HG02885 (cell line): ENCODE measurements around the gene OR10A5.
A peak's percentile ranks its signal among the peaks of the same experiment; 100 is the strongest.
"Not testable (repeated sequence)": the region's sequence is repeated elsewhere in the genome, so short reads cannot be mapped to it uniquely, and the experiment has no call there.

ENCODE experiments used
- ATAC-seq: cut with Tn5 transposase; IDR thresholded peaks from one replicate; pipeline ENCODE4 v1.9.1; 2021; ENCODE audit warnings: mild to moderate bottlenecking; ENCODE audit not compliant: unreplicated experiment, poor library complexity

The OR10A5 gene

GRCh38 chr11:6845383-6845782 is at the start of gene OR10A5:
Gene OR10A5, plus strand, starts transcription at chr11:6845683. Its CDS starts 0 bp downstream, at chr11:6845683.
- ATAC-seq: no peak

GRCh38 chr11:6799402-6799801 is 46.1 kb upstream of the OR10A5 start, which contains the start of gene OR6A2:
Gene OR6A2, minus strand, starts transcription at chr11:6799689. Its CDS starts 3,981 bp downstream, at chr11:6795708.
- ATAC-seq: no peak

GRCh38 chr11:6801075-6801474 is 44.4 kb upstream of the OR10A5 start:
- ATAC-seq: not testable (repeated sequence)

- ATAC-seq: peak; percentile 91
Measured at GRCh38 chr11:6812390-6813005, 33.0 kb upstream of the OR10A5 start.

- no peak for ATAC-seq
Measured at GRCh38 chr11:6813656-6814055, 31.8 kb upstream of the OR10A5 start.

- ATAC-seq: no peak
Measured at GRCh38 chr11:6817694-6818093, 27.8 kb upstream of the OR10A5 start.

GRCh38 chr11:6818967-6819366 is 26.5 kb upstream of the OR10A5 start:
- ATAC-seq: no peak

GRCh38 chr11:6824136-6824823 is 21.2 kb upstream of the OR10A5 start:
- no peak for ATAC-seq

GRCh38 chr11:6825231-6825744 is 20.2 kb upstream of the OR10A5 start:
- ATAC-seq: no peak

GRCh38 chr11:6828103-6828502 is 17.4 kb upstream of the OR10A5 start:
- ATAC-seq: no peak

- ATAC-seq: no peak
Measured at GRCh38 chr11:6833356-6833755, 12.1 kb upstream of the OR10A5 start.

- ATAC-seq: no peak
Measured at GRCh38 chr11:6834021-6834420, 11.5 kb upstream of the OR10A5 start.

- ATAC-seq: no peak
Measured at GRCh38 chr11:6841694-6842093, 3.8 kb upstream of the OR10A5 start.

GRCh38 chr11:6843670-6844069 is 1.8 kb upstream of the OR10A5 start:
- no peak for ATAC-seq

- no peak for ATAC-seq
Measured at GRCh38 chr11:6844356-6844755, 1.1 kb upstream of the OR10A5 start.

- no peak for ATAC-seq
Measured at GRCh38 chr11:6850526-6850925, 5.0 kb downstream of the OR10A5 start.

GRCh38 chr11:6854801-6855200 is 9.3 kb downstream of the OR10A5 start:
- ATAC-seq: not testable (repeated sequence)

- no peak for ATAC-seq
Measured at GRCh38 chr11:6855971-6856541, 10.6 kb downstream of the OR10A5 start.

GRCh38 chr11:6856871-6857270 is 11.4 kb downstream of the OR10A5 start:
- peak; percentile 90 for ATAC-seq

- ATAC-seq: no peak
Measured at GRCh38 chr11:6862961-6863360, 17.5 kb downstream of the OR10A5 start, which contains the start of gene OR10A2. Gene OR10A2, plus strand, starts transcription at chr11:6863057. Its CDS starts 6,698 bp downstream, at chr11:6869755.

- ATAC-seq: no peak
Measured at GRCh38 chr11:6864438-6864837, 19.0 kb downstream of the OR10A5 start.
